WTC11 (cell line): ENCODE data around the gene FAM3C. TPM values are rescaled to one million over a fixed set of nuclear protein-coding genes. Genes with fewer than 3 reads are reported as not detected.

Source experiments
- ATAC-seq: fragments of 200-7000 bp; cut with Tn5 transposase; 2 replicates; pipeline ENCODE4 v1.10.0; 2021; ENCODE audit warnings: mild to moderate bottlenecking, moderate library complexity
- CTCF ChIA-PET: fragments of 300-600 bp; sonication (Branson Sonifier 250); formaldehyde crosslinking; loops from one replicate; lab custom pipeline; 2021; ENCODE audit warnings: antibody characterized with exemption; lab: Charles Lee
- POLR2A ChIA-PET: fragments of 350-600 bp; sonication (Branson Sonifier 250); formaldehyde crosslinking; loops from one replicate; lab custom pipeline; 2021; ENCODE audit warnings: antibody characterized with exemption; lab: Charles Lee
- DNase-seq: peaks from one replicate; pipeline ENCODE4 v3.0.0; 2021; ENCODE audit warnings: low spot score
- H3K27ac Mint-ChIP-seq: 2 replicates; pipeline ENCODE4 v1.8.0; 2021; ENCODE audit warnings: mixed read lengths
- H3K27me3 Mint-ChIP-seq: 2 replicates; pipeline ENCODE4 v1.8.0; 2021; ENCODE audit warnings: low read depth, mild to moderate bottlenecking, moderate library complexity, mixed read lengths
- H3K36me3 Mint-ChIP-seq: 2 replicates; pipeline ENCODE4 v1.8.0; 2021; ENCODE audit warnings: mixed read lengths
- H3K4me1 Mint-ChIP-seq: 2 replicates; pipeline ENCODE4 v1.8.0; 2022; ENCODE audit warnings: mixed read lengths
- H3K4me3 Mint-ChIP-seq: 2 replicates; pipeline ENCODE4 v1.8.0; 2021; ENCODE audit warnings: mild to moderate bottlenecking, moderate library complexity, mixed read lengths
- H3K9me3 Mint-ChIP-seq: 2 replicates; pipeline ENCODE4 v1.8.0; 2021; ENCODE audit warnings: mixed read lengths
- ATF3 ChIP-seq: sonication (generic); formaldehyde crosslinking; conservative IDR thresholded peaks from 2 replicates; pipeline ENCODE4 v1.8.1; 2022; ENCODE audit warnings: mild to moderate bottlenecking, missing genetic modification reagents
- CTCF ChIP-seq: fragments of 200-600 bp; IDR thresholded peaks from 2 replicates; pipeline ENCODE4 v1.8.0; 2022; ENCODE audit warnings: antibody characterized with exemption
- ERG ChIP-seq: fragments of 250-450 bp; sonication (Bioruptor Pico); IDR thresholded peaks from 2 replicates; pipeline ENCODE4 v1.8.0; 2021; ENCODE audit warnings: mild to moderate bottlenecking
- ESRRA ChIP-seq: sonication (generic); formaldehyde crosslinking; IDR thresholded peaks from 2 replicates; pipeline ENCODE4 v1.8.1; 2022; ENCODE audit warnings: mild to moderate bottlenecking, missing genetic modification reagents, borderline replicate concordance
- HMGA2 ChIP-seq: fragments of 250-450 bp; sonication (Bioruptor Pico); IDR thresholded peaks from 2 replicates; pipeline ENCODE4 v1.4.0; 2021; ENCODE audit warnings: mild to moderate bottlenecking, moderate library complexity
- JAZF1 ChIP-seq: fragments of 250-450 bp; sonication (Bioruptor Pico); IDR thresholded peaks from 2 replicates; pipeline ENCODE4 v1.9.0; 2021; ENCODE audit warnings: moderate library complexity, mild to moderate bottlenecking, inconsistent platforms
- KAT7 ChIP-seq: sonication (generic); formaldehyde crosslinking; IDR thresholded peaks from 2 replicates; pipeline ENCODE4 v1.8.1; 2023; ENCODE audit warnings: missing genetic modification reagents, mild to moderate bottlenecking, borderline replicate concordance
- RORB ChIP-seq: fragments of 250-450 bp; sonication (Bioruptor Pico); IDR thresholded peaks from 2 replicates; pipeline ENCODE4 v1.9.0; 2021; ENCODE audit warnings: mild to moderate bottlenecking
- SP1 ChIP-seq: sonication (generic); formaldehyde crosslinking; conservative IDR thresholded peaks from 2 replicates; pipeline ENCODE4 v1.8.1; 2022; ENCODE audit warnings: missing genetic modification reagents
- STAT6 ChIP-seq: sonication (generic); formaldehyde crosslinking; conservative IDR thresholded peaks from 2 replicates; pipeline ENCODE4 v1.8.1; 2023; ENCODE audit warnings: mild to moderate bottlenecking, low read depth, missing genetic modification reagents, moderate library complexity
- USF2 ChIP-seq: sonication (generic); formaldehyde crosslinking; IDR thresholded peaks from 2 replicates; pipeline ENCODE4 v1.8.1; 2023; ENCODE audit warnings: mild to moderate bottlenecking, missing genetic modification reagents, moderate library complexity
- ZBTB21 ChIP-seq: sonication (generic); formaldehyde crosslinking; IDR thresholded peaks from 2 replicates; pipeline ENCODE4 v1.8.1; 2023; ENCODE audit warnings: mild to moderate bottlenecking, missing genetic modification reagents, borderline replicate concordance
- ZNF232 ChIP-seq: sonication (generic); formaldehyde crosslinking; IDR thresholded peaks from 2 replicates; pipeline ENCODE4 v1.8.0; 2022; ENCODE audit warnings: mild to moderate bottlenecking, missing genetic modification reagents
- ZNF532 ChIP-seq: fragments of 250-450 bp; sonication (Bioruptor Pico); IDR thresholded peaks from 2 replicates; pipeline ENCODE4 v1.9.0; 2021; ENCODE audit warnings: mild to moderate bottlenecking, borderline replicate concordance
- ZNF671 ChIP-seq: fragments of 250-450 bp; sonication (Bioruptor Pico); IDR thresholded peaks from 2 replicates; pipeline ENCODE4 v1.8.0; 2021; ENCODE audit warnings: mild to moderate bottlenecking
- total RNA-seq: library from RNA; stranded (reverse); gene quantifications from 3 replicates; pipeline ENCODE4 v1.2.3, GENCODE V29; 2021

The FAM3C gene
- total RNA-seq, 1 experiment from 2014 or later: 65.7 TPM

- TF ChIP-seq USF2 (CRISPR knock-in tag): peak; percentile 75
- peak; percentile 63 for TF ChIP-seq ESRRA (CRISPR knock-in tag)
- TF ChIP-seq ZNF671: no peak; the same call in 1 of the 2 replicates
- TF ChIP-seq KAT7: peak; percentile 95; the same call in 1 of the 2 replicates
- TF ChIP-seq CTCF: peak; percentile 89
- no peak for TF ChIP-seq ATF3
- no peak for TF ChIP-seq ZNF232 (CRISPR knock-in tag)
- TF ChIP-seq ERG (CRISPR knock-in tag): peak; percentile 80; the same call in 1 of the 2 replicates
Measured at GRCh38 chr7:121395961-121396757, at the start of gene FAM3C (continued).

- Mint-ChIP-seq H3K36me3 (peaks cover 19% of the 10 kb centered on the region), H3K9me3 (peaks cover 15% of the 10 kb centered on the region), H3K27ac (no peak overlapping the region), H3K4me3 (no peak overlapping the region), H3K27me3 (no peaks in the 10 kb centered on the region), H3K4me1 (peaks cover 31% of the 10 kb centered on the region)
- DNase-seq: no peak
- POLR2A ChIA-PET: no interaction called here
- ATAC-seq: peak; percentile 29
- 0 out of 2 replicates have a peak, but pooled peaks have one; percentile 33 for TF ChIP-seq HMGA2
- no peak for TF ChIP-seq ZNF532 (CRISPR knock-in tag)
- CTCF ChIA-PET: interaction anchor here (0.6 kb wide), 1 partner anchor 538 kb away, joined by 3 read pairs; no protein-coding TSS in a partner anchor
Measured at GRCh38 chr7:121442845-121443244, 46.7 kb upstream of the FAM3C start.

GRCh38 chr7:121440857-121441503, 44.9 kb upstream of the FAM3C start:
- H3K4me3 Mint-ChIP-seq: no peak overlapping the region
- peaks cover 15% of the 10 kb centered on the region for H3K9me3 Mint-ChIP-seq
- ChIA-PET POLR2A (interaction anchor here (0.5 kb wide), 1 partner anchor 491 kb away, joined by 3 read pairs; the partner anchor contains the start of gene ING3), CTCF (interaction anchor here (1.7 kb wide), 1 partner anchor 45 kb away, joined by 6 read pairs; the partner anchor contains the start of gene FAM3C)
- TF ChIP-seq JAZF1 (CRISPR knock-in tag) (no peak), CTCF (no peak), STAT6 (CRISPR knock-in tag) (no peak), ZBTB21 (no peak), RORB (CRISPR knock-in tag) (peak; percentile 24; the same call in 1 of the 2 replicates), SP1 (CRISPR knock-in tag) (no peak)
- DNase-seq (no peak), ATAC-seq (no peak)
- H3K27me3 Mint-ChIP-seq: no peaks in the 10 kb centered on the region
- no peak overlapping the region; the same call in 1 of the 2 replicates for H3K27ac Mint-ChIP-seq
- H3K36me3 Mint-ChIP-seq: peaks cover 19% of the 10 kb centered on the region
- H3K4me1 Mint-ChIP-seq: peaks cover 27% of the 10 kb centered on the region
